Breast epithelium (tissue), 4 donors: ENCODE results near the gene CRY2. TPM values are rescaled to one million over a fixed set of nuclear protein-coding genes. Genes with fewer than 3 reads are reported as not detected.

Experiments
- DNase-seq, 2 donors: peaks; one replicate each; pipeline ENCODE4 v3.0.0-alpha.2; 2019; ENCODE audit warnings: low spot score in 2 of 2
- H3K27ac ChIP-seq, 2 donors: fragments of 200-600 bp; sonication (generic) in 1 of 2; one replicate each; pipeline ENCODE4 v1.5.1; 2016 to 2019; ENCODE audit warnings: mild to moderate bottlenecking in 1 of 2
- H3K27me3 ChIP-seq, 2 donors: fragments of 200-600 bp; sonication (generic) in 1 of 2; one replicate each; pipeline versions ENCODE4 v1.5.1 to v1.6.0; 2017 to 2019; ENCODE audit warnings: control low read depth in 1 of 2, mild to moderate bottlenecking in 1 of 2
- H3K36me3 ChIP-seq: fragments of 200-600 bp; one replicate; pipeline ENCODE4 v1.5.1; 2019
- H3K4me1 ChIP-seq, 2 donors: fragments of 200-600 bp; sonication (generic); one replicate each; pipeline ENCODE4 v1.5.1; 2016 to 2019; ENCODE audit warnings: control low read depth in 1 of 2
- H3K4me3 ChIP-seq, 3 donors: fragments of 200-600 bp; sonication (generic); 1 replicate in 2 of 3; 2 replicates in 1 of 3; pipeline ENCODE4 v1.5.1; 2016 to 2019; ENCODE audit warnings: mild to moderate bottlenecking in 3 of 3, moderate library complexity in 2 of 3
- H3K9me3 ChIP-seq, 2 donors: fragments of 200-600 bp; sonication (generic) in 1 of 2; one replicate each; pipeline ENCODE4 v1.5.1; 2016 to 2019; ENCODE audit warnings: control low read depth in 1 of 2
- CTCF ChIP-seq, 3 donors: fragments of 450-650 bp; IDR thresholded peaks; one replicate each; pipeline ENCODE4 v1.5.1; 2016 to 2017; ENCODE audit warnings: antibody characterized with exemption in 3 of 3, mild to moderate bottlenecking in 3 of 3, moderate library complexity in 3 of 3
- POLR2A ChIP-seq: fragments of 450-650 bp; IDR thresholded peaks from one replicate; pipeline ENCODE4 v1.6.1; 2016; ENCODE audit warnings: antibody characterized with exemption, mild to moderate bottlenecking, moderate library complexity
- POLR2AphosphoS5 ChIP-seq, 3 donors: sonication (generic); formaldehyde crosslinking; IDR thresholded peaks; one replicate each; pipeline ENCODE4 v1.6.1; 2017; ENCODE audit warnings: antibody characterized with exemption in 3 of 3
- intact Hi-C: fragments of 100-400 bp; cut with DNase I; formaldehyde crosslinking; loops from one replicate; pipeline ENCODE4 v1.15.1; 2023; ENCODE audit warnings: low total_unique reads
- total RNA-seq, 3 donors: library from RNA; depleted of rRNA; stranded (reverse); fragments of >200 nt; gene quantifications; one replicate each; pipeline ENCODE4 v1.1.0, GENCODE V29; 2016

Gene CRY2
- total RNA-seq, 3 donors from 2014 or later = 44.2 to 54.1 (median 44.3) TPM

- Histone ChIP-seq H3K4me1 (peaks cover 0 to 14% of the 10 kb centered on the region in 2 donors), H3K27me3 (no peaks in the 10 kb centered on the region), H3K27ac (no peak overlapping the region), H3K36me3 (no peaks in the 10 kb centered on the region), H3K4me3 (no peak overlapping the region), H3K9me3 (no peaks in the 10 kb centered on the region)
- DNase-seq = no peak
- no peak for TF ChIP-seq CTCF (IDR thresholded peaks at IDR 0.05)
- no peak for TF ChIP-seq POLR2A
- TF ChIP-seq POLR2AphosphoS5 (IDR thresholded peaks at IDR 0.05) = no peak
- intact Hi-C loops = no loop called here
Observed at GRCh38 chr11:45925550-45925949, 78.3 kb downstream of the CRY2 start.

GRCh38 chr11:45926001-45926401, 78.7 kb downstream of the CRY2 start:
- TF ChIP-seq CTCF (IDR thresholded peaks at IDR 0.05) (no peak), POLR2A (no peak), POLR2AphosphoS5 (IDR thresholded peaks at IDR 0.05) (no peak)
- Histone ChIP-seq H3K27ac (no peak overlapping the region), H3K4me3 (no peak overlapping the region), H3K36me3 (no peaks in the 10 kb centered on the region), H3K9me3 (no peaks in the 10 kb centered on the region), H3K27me3 (no peaks in the 10 kb centered on the region), H3K4me1 (peaks cover 0 to 11% of the 10 kb centered on the region in 2 donors)
- intact Hi-C loops = no loop called here
- DNase-seq = peak in 1 of 2 donors; percentile 16

GRCh38 chr11:45926536-45927331, 79.5 kb downstream of the CRY2 start:
- Histone ChIP-seq H3K4me3 (no peak overlapping the region), H3K36me3 (no peaks in the 10 kb centered on the region), H3K27me3 (no peaks in the 10 kb centered on the region), H3K27ac (peak overlapping the region in 1 of 2 donors; percentile 25), H3K9me3 (no peaks in the 10 kb centered on the region), H3K4me1 (peaks cover 0 to 7% of the 10 kb centered on the region in 2 donors)
- TF ChIP-seq POLR2A = no peak
- TF ChIP-seq POLR2AphosphoS5 (IDR thresholded peaks at IDR 0.05) = no peak
- TF ChIP-seq CTCF (IDR thresholded peaks at IDR 0.05) = no peak
- DNase-seq = no peak
- intact Hi-C loops = no loop called here

- no peaks in the 10 kb centered on the region for H3K9me3 ChIP-seq
- H3K4me1 ChIP-seq = peaks cover 0 to 7% of the 10 kb centered on the region in 2 donors
- H3K27ac ChIP-seq = peak overlapping the region in 1 of 2 donors; percentile 25
- no peaks in the 10 kb centered on the region for H3K36me3 ChIP-seq
- DNase-seq = no peak
- intact Hi-C loops = no loop called here
- TF ChIP-seq POLR2AphosphoS5 (IDR thresholded peaks at IDR 0.05) = no peak
- no peak for TF ChIP-seq POLR2A
- no peak for TF ChIP-seq CTCF (IDR thresholded peaks at IDR 0.05)
- H3K27me3 ChIP-seq = no peaks in the 10 kb centered on the region
- H3K4me3 ChIP-seq = no peak overlapping the region
Observed at GRCh38 chr11:45927332-45927683, 80.0 kb downstream of the CRY2 start.

GRCh38 chr11:45927684-45928413, 80.6 kb downstream of the CRY2 start:
- Histone ChIP-seq H3K27ac (peak overlapping the region in 1 of 2 donors; percentile 58), H3K9me3 (no peaks in the 10 kb centered on the region), H3K27me3 (no peaks in the 10 kb centered on the region), H3K4me1 (peaks cover 0 to 7% of the 10 kb centered on the region in 2 donors), H3K36me3 (no peaks in the 10 kb centered on the region), H3K4me3 (no peak overlapping the region)
- intact Hi-C loops = no loop called here
- TF ChIP-seq POLR2AphosphoS5 (IDR thresholded peaks at IDR 0.05) (no peak), CTCF (IDR thresholded peaks at IDR 0.05) (no peak), POLR2A (no peak)
- no peak for DNase-seq
